ENCODE results near the gene MTMR12.

DNA sequence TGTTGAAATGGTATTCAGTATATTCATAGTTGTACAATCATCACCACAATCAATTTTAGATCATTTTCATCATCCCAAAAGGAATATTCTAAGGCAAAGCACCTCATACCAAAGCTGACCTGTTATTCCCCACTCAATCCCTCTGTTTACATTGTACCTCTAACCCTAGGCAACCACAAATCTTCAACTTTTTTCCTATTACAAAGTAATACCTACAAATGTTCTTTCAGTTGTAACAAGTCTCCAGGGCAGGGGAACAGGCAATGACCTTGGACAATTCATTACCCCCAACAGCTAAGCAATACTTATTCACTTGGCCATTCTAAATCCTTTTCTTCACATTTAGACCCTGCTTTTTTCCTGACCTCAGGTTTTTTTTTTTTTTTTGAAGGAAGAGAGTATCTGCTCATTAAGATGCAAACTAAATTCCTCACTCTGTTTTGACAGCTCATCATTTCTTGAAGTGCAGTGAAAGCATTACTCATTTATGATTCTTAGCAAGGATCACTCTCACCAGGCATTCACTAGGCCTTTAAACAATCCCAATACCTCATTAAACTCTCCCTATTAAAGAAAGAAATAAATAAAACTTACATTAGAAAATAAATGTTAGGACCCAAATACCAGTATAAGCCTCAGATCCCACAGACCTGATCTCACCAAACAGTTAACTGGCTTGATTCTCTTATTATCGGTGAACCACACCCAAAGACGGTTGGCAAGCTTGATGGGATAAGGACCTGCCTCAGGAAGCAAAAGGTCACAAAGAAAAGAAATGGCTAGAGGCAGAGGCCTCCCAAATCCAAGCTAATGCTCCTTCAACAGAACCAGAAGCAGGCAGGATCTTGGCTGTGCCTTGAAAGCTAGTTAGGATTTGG, 15.3 kb downstream of the MTMR12 start:
- TF ChIP-seq EGR1 (IDR thresholded peaks at IDR 0.05; ENCODE audit: borderline replicate concordance, low read depth, low read length) (no peak), POLR2A (IDR thresholded peaks at IDR 0.05; ENCODE audit: control extremely low read depth in 1 of 2, low read depth in 2 of 2, low read length in 2 of 2) (no peak), FOSL1 (IDR thresholded peaks at IDR 0.05; ENCODE audit: insufficient read depth, low read depth, low read length) (no peak), TAF1 (IDR thresholded peaks at IDR 0.05; ENCODE audit: low read depth, low read length) (no peak), PHF8 (conservative IDR thresholded peaks at IDR 0.05; ENCODE audit: low read depth, low read length) (no peak)
- TF ChIP-seq, protein P1, sequence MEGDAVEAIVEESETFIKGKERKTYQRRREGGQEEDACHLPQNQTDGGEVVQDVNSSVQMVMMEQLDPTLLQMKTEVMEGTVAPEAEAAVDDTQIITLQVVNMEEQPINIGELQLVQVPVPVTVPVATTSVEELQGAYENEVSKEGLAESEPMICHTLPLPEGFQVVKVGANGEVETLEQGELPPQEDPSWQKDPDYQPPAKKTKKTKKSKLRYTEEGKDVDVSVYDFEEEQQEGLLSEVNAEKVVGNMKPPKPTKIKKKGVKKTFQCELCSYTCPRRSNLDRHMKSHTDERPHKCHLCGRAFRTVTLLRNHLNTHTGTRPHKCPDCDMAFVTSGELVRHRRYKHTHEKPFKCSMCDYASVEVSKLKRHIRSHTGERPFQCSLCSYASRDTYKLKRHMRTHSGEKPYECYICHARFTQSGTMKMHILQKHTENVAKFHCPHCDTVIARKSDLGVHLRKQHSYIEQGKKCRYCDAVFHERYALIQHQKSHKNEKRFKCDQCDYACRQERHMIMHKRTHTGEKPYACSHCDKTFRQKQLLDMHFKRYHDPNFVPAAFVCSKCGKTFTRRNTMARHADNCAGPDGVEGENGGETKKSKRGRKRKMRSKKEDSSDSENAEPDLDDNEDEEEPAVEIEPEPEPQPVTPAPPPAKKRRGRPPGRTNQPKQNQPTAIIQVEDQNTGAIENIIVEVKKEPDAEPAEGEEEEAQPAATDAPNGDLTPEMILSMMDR (IDR thresholded peaks at IDR 0.05; ENCODE audit: control extremely low read depth in 1 of 3, insufficient read depth in 1 of 3, low read depth in 1 of 3, low read length in 3 of 3), result no peak
- TF ChIP-seq, protein P2, sequence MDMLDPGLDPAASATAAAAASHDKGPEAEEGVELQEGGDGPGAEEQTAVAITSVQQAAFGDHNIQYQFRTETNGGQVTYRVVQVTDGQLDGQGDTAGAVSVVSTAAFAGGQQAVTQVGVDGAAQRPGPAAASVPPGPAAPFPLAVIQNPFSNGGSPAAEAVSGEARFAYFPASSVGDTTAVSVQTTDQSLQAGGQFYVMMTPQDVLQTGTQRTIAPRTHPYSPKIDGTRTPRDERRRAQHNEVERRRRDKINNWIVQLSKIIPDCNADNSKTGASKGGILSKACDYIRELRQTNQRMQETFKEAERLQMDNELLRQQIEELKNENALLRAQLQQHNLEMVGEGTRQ (IDR thresholded peaks at IDR 0.05; ENCODE audit: low read length), result no peak

Data from H1 (cell line).